MG63 (cell line): Measurements from ENCODE around the gene MMADHC. TPM values are rescaled to one million over a fixed set of nuclear protein-coding genes. Genes with fewer than 3 reads are reported as not detected.

Experiments
- DNase-seq: peaks from one replicate; pipeline ENCODE4 v3.0.0-alpha.2; 2020
- H3K27me3 ChIP-seq: fragments of 250-450 bp; sonication (Bioruptor Pico); 2 replicates; pipeline ENCODE4 v1.5.1; 2020; ENCODE audit warnings: mild to moderate bottlenecking, moderate library complexity
- H3K36me3 ChIP-seq: fragments of 250-450 bp; sonication (Bioruptor Pico); 2 replicates; pipeline ENCODE4 v1.5.1; 2020; ENCODE audit warnings: mild to moderate bottlenecking, moderate library complexity
- H3K4me3 ChIP-seq: fragments of 250-450 bp; sonication (Bioruptor Pico); 2 replicates; pipeline ENCODE4 v1.5.1; 2020; ENCODE audit warnings: mild to moderate bottlenecking, moderate library complexity
- H3K9me3 ChIP-seq: fragments of 250-450 bp; sonication (Bioruptor Pico); 2 replicates; pipeline ENCODE4 v1.5.1; 2020; ENCODE audit warnings: mild to moderate bottlenecking, moderate library complexity
- total RNA-seq: library from RNA; depleted of rRNA; stranded (reverse); fragments of >200 nt; shearing (Covaris generic); gene quantifications from 2 replicates; pipeline ENCODE4 v1.2.3, GENCODE V29; 2014; ENCODE audit warnings: low replicate concordance

Gene MMADHC
- total RNA-seq, 1 experiment from 2014 or later = 207 TPM

DNA sequence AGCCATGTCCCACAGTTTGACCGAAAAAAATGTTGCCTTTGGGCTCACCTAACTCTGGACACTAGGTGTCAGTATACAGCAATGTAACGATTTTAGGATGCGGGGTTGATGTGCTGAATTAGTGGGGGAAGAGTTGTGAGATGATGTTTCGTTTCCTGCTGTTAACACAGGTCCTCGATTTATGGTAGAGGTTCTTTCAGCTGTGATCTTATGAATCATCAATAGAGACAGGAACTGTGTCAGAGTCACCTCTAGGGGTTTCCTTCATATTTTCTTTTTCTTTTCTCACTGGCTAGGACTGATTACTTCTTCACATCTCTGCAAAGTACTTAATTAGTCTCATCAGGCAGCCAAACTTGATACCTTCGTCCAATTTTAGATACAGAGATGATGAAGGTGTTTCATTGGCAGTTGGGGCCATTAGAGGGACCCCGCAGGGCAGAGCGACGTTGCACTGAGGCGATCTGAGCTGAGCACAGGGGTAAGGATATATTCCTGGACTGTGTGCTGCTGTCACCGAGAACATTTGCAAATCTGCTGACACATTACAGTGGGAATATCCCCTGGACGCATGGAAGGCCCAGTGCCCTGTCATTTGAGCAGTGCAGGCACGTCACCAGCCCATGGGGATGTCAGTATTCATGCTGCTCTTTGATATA lies 10.2 kb upstream of the MMADHC start:
- H3K36me3 ChIP-seq = 0 out of 2 replicates have a peak, but pooled peaks cover 4% of the 10 kb centered on the region
- H3K9me3 ChIP-seq = peaks cover 14% of the 10 kb centered on the region
- H3K27me3 ChIP-seq = no peaks in the 10 kb centered on the region; the same call in 1 of the 2 replicates
- DNase-seq = peak; percentile 40
- no peak overlapping the region for H3K4me3 ChIP-seq

GRCh38 chr2:149597050-149597667 lies 9.6 kb upstream of the MMADHC start:
- H3K27me3 ChIP-seq = no peaks in the 10 kb centered on the region; the same call in 1 of the 2 replicates
- no peak overlapping the region for H3K4me3 ChIP-seq
- H3K36me3 ChIP-seq = 0 out of 2 replicates have a peak, but pooled peaks cover 4% of the 10 kb centered on the region
- peaks cover 14% of the 10 kb centered on the region for H3K9me3 ChIP-seq
- DNase-seq = no peak

- Histone ChIP-seq H3K36me3 (0 out of 2 replicates have a peak, but pooled peaks cover 4% of the 10 kb centered on the region), H3K4me3 (no peak overlapping the region), H3K9me3 (peaks cover 12% of the 10 kb centered on the region), H3K27me3 (no peaks in the 10 kb centered on the region; the same call in 1 of the 2 replicates)
- DNase-seq = no peak
These were observed 8.9 kb upstream of the MMADHC start for GRCh38 chr2:149596471-149596870.

DNA sequence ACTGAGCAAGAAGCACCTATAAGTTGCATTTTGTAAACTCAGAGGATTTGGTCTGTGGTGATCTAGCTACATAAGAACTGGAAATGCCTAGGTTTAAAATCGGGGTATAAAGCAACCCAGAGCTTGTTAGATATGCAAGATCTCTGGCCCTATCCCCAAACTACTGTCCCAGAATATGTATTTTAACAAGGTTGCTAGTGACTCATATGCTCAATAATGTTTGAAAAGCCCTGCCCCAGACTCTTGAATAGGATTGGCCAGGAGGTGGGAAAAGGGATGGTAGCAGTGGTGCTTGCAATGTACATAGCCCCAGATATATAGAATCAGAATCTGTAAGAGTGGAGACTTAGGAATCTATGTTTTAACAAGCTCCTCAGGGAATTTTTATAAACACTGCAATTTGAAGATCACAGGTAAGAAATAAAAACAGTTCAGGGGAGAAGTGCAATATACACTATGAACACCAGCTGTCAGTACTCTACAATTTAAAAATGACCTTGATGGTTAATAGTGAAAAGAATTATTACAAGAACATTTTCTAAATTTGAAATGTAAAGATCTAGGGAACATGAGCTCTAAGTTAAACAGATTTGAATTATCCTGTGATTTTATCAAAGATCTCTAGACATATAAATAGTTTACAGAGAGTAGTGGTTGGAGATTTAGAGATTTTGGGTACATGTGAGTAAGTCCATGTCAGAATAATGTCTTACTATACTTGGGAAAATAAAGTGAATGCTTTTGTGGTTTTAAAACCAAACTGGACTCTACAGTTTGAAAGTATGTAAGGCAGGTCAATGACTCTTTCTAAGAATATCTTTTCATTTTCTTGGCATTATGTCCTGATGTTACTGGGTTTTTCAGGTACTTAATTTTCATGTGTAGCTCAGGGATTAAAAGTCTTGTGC lies 7.7 kb upstream of the MMADHC start:
- Histone ChIP-seq H3K27me3 (no peaks in the 10 kb centered on the region; the same call in 1 of the 2 replicates), H3K9me3 (peaks cover under 1% of the 10 kb centered on the region; the same call in 1 of the 2 replicates), H3K36me3 (no peaks in the 10 kb centered on the region), H3K4me3 (no peak overlapping the region)
- DNase-seq = no peak

DNA sequence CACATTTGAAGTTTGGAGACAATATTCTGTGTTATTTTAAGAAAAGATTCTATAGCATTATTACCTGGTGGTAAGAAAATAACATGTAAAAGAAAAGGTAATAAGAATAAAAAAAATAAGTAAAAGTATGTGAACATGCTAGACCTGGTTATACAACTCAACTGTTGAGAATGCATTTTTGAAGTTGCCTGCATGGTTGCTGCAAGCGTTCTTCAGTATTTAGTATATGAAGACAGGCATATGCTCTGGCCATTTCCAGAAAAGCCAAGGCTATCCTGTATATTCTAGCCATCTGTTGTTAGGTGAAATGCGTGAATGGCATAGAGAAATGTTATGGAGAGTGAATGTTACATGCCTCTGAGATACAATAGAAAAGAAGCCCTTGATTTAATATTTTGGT lies 6.8 kb upstream of the MMADHC start:
- DNase-seq = no peak
- Histone ChIP-seq H3K36me3 (no peaks in the 10 kb centered on the region), H3K4me3 (no peak overlapping the region)

DNA sequence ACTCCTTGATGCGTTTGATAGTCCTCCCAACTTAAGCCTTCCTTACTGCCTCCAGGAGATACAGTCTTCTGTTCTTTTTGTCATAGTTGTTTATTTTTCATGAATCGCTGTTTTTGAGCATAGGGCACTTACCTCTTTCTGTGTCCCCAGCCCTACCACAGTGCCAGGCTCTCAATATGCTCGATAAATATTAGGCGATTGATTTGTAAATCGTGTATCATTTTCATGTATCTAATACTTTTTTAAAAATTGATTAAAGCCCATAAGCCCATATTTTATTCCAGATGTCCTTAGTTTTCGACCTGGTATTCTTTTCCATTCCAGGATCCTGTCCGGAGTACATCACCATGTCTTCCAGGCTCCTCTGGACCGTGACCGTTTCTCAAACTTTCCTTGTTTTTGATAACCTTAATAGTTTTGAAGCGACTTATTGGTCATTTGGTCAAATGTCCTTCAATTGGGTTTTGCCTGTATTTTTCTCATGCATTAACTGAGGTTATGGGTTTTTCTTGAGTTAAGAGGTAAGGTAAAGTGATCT lies 444 bp upstream of the MMADHC start:
- H3K27me3 ChIP-seq = no peaks in the 10 kb centered on the region
- no peak for DNase-seq
- H3K9me3 ChIP-seq = no peaks in the 10 kb centered on the region
- peaks cover 31% of the 10 kb centered on the region for H3K36me3 ChIP-seq
- peak overlapping the region; percentile 91 for H3K4me3 ChIP-seq

More for the DNA sequence above, 6.8 kb upstream of the MMADHC start:
- no peaks in the 10 kb centered on the region for H3K9me3 ChIP-seq
- no peaks in the 10 kb centered on the region; the same call in 1 of the 2 replicates for H3K27me3 ChIP-seq

- Histone ChIP-seq H3K9me3 (no peaks in the 10 kb centered on the region), H3K4me3 (peak overlapping the region; percentile 91), H3K27me3 (no peaks in the 10 kb centered on the region), H3K36me3 (peaks cover 43% of the 10 kb centered on the region)
- no peak for DNase-seq
These were observed 716 bp downstream of the MMADHC start for GRCh38 chr2:149586898-149587219.

- no peaks in the 10 kb centered on the region for H3K27me3 ChIP-seq
- no peaks in the 10 kb centered on the region for H3K9me3 ChIP-seq
- DNase-seq = no peak
- H3K36me3 ChIP-seq = peaks cover 51% of the 10 kb centered on the region
- peak overlapping the region; percentile 91 for H3K4me3 ChIP-seq
These were observed 1.5 kb downstream of the MMADHC start for GRCh38 chr2:149586063-149586462.

DNA sequence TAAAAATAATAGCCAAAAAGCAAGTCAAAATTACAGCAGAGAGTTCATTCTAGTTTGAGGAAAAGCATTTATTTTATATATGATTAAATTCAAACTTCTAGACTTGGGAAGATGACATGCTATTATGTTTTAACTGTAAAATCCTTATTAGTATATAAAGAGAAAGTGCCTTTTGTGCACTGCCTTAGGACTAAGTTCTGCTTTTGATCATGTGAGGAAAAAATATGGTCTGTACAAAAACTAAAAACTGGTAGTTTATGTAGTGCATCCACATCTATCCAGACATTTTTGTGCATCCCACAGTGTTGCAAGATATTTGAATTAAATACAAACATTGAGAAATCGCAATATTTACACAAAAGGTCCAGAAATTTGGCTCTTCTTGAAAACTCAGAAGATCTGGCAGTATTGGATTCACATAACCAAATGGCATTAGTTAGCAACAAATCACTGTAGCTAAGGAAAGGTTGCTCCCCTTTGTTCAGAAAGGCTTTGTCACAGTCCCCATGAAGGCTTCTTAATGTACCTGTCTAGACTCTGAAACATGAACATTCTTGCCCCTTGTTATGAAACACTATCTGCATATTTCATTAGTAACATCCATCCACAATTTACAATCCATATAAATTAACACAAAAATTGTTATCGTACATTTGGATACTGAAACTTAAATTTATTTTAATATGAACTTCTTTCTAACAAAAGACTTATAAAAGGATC lies 2.2 kb downstream of the MMADHC start:
- no peak for DNase-seq
- Histone ChIP-seq H3K4me3 (peak overlapping the region; percentile 91), H3K27me3 (no peaks in the 10 kb centered on the region), H3K9me3 (no peaks in the 10 kb centered on the region), H3K36me3 (peaks cover 58% of the 10 kb centered on the region)

DNA sequence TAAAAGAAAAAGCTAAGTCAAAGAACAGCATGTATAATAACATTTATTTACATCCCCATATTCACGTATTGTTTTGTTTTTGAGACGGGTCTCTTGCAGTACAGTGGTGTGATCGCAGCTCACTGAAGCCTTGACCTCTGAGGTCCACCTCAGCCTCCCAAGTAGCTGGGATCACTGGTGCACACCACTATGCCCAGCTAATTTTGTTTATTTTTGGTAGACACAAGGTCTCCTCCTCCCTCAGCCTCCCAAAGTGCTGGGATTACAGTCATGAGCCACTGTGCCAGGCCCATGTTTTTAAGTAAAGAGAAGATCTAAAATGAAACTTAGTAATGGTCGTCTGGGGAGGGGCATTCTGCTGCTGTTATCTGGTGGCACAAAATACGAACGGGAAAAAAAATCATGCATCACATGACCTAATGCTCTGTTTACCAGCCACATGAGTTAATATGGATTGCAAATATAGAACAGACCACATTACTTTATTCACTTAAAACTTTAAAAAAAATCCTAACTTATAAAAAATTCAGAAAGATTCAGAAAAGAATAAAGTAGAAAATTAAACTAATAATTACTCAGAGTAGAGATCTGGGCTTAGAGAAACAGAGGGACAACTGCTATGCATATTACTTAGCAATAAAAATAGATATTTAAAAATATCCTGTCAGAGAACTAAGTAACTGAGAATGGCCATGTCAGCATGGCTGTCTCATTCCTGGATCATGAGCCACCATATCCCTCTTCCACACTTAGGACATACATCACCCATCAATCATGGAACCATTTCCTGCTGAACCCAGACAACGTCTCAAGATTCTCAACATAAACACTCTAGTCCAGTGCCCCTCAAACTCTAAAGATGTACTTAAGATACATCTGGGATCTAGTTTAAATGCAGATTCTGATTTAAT lies 7.3 kb downstream of the MMADHC start:
- Histone ChIP-seq H3K4me3 (no peak overlapping the region), H3K36me3 (peaks cover 90% of the 10 kb centered on the region), H3K27me3 (no peaks in the 10 kb centered on the region), H3K9me3 (no peaks in the 10 kb centered on the region)
- no peak for DNase-seq

- Histone ChIP-seq H3K27me3 (no peaks in the 10 kb centered on the region), H3K4me3 (no peak overlapping the region), H3K9me3 (no peaks in the 10 kb centered on the region), H3K36me3 (peaks cover 85% of the 10 kb centered on the region)
- DNase-seq = no peak
These were observed 10.3 kb downstream of the MMADHC start for GRCh38 chr2:149577269-149577668.

DNA sequence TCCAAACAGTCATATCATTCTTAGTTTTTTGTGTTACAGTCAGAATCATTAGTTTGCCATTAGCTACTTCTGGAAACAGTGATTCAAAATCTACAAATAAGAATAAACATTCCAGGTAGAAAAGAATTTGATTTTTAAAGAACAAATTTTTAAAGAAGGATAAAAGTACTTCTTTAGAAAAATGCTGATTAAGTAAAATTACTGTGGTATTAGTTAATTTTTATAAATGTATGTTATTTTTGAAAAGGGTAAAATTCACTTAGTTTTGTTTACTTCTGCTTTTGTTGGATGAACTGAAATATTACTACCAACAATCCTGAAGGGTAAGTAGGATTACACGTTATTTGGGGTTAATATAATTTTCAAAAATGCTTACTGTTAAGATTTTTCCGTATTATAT lies 11.8 kb downstream of the MMADHC start:
- H3K36me3 ChIP-seq = peaks cover 77% of the 10 kb centered on the region
- no peak for DNase-seq
- no peaks in the 10 kb centered on the region for H3K9me3 ChIP-seq
- H3K4me3 ChIP-seq = no peak overlapping the region
- H3K27me3 ChIP-seq = no peaks in the 10 kb centered on the region

- DNase-seq = no peak
- Histone ChIP-seq H3K4me3 (no peak overlapping the region), H3K36me3 (peaks cover 77% of the 10 kb centered on the region), H3K27me3 (no peaks in the 10 kb centered on the region), H3K9me3 (no peaks in the 10 kb centered on the region)
These were observed 12.3 kb downstream of the MMADHC start for GRCh38 chr2:149575277-149575676.

- Histone ChIP-seq H3K36me3 (peaks cover 74% of the 10 kb centered on the region), H3K4me3 (no peak overlapping the region), H3K27me3 (no peaks in the 10 kb centered on the region), H3K9me3 (no peaks in the 10 kb centered on the region)
- no peak for DNase-seq
These were observed 13.8 kb downstream of the MMADHC start for GRCh38 chr2:149573760-149574159.

- H3K36me3 ChIP-seq = peaks cover 75% of the 10 kb centered on the region
- no peak for DNase-seq
These were observed 15.2 kb downstream of the MMADHC start for GRCh38 chr2:149572102-149572953.

More at GRCh38 chr2:149572102-149572953, 15.2 kb downstream of the MMADHC start:
- Histone ChIP-seq H3K27me3 (no peaks in the 10 kb centered on the region), H3K9me3 (no peaks in the 10 kb centered on the region), H3K4me3 (no peak overlapping the region)
